HG03378 (cell line): ENCODE data around the gene TMEM179.

Experiments used
- ATAC-seq: cut with Tn5 transposase; IDR thresholded peaks from one replicate; pipeline ENCODE4 v1.9.1; 2021; ENCODE audit warnings: mild to moderate bottlenecking, moderate library complexity; ENCODE audit not compliant: unreplicated experiment

TMEM179 gene

DNA sequence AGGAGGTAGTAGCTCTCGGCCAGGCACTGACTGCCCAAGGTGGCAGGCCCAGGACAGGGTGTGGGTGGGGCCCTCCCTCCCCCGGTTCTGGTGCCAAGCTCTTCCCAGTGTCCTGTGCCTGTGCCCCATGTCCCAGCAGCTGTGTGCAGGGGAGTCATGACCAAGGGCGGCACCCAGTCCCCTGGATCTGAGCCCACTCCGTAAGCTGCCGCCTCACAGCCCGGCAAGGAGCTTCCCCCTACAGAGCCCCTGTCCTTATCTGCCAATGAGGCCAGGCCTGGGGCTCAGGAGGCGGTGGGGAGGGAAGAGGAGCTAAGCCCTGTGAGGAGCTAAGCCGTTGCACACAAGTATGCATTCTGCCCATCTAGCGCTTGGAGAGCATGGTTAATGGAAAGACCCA, 30.6 kb downstream of the TMEM179 start:
- ATAC-seq: no peak

DNA sequence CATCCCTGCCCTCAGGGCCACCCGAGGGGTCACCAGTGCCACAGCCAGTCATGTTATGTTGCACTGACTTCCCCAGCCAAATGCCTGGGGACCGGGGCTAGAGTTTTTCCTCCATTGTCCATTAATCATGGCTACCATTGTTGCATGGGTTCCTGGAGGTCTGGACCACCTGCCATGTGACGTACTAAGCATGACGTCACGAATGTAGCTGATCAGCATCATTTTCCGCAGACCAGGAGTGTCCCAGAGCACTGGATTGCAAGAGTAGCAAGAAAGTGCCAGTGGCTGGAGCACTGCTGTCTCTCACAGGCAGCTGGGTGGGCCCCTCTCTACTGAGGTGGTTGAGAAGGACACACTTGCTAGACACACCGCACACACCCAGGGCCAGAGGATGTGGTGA, 31.9 kb downstream of the TMEM179 start:
- no peak for ATAC-seq

DNA sequence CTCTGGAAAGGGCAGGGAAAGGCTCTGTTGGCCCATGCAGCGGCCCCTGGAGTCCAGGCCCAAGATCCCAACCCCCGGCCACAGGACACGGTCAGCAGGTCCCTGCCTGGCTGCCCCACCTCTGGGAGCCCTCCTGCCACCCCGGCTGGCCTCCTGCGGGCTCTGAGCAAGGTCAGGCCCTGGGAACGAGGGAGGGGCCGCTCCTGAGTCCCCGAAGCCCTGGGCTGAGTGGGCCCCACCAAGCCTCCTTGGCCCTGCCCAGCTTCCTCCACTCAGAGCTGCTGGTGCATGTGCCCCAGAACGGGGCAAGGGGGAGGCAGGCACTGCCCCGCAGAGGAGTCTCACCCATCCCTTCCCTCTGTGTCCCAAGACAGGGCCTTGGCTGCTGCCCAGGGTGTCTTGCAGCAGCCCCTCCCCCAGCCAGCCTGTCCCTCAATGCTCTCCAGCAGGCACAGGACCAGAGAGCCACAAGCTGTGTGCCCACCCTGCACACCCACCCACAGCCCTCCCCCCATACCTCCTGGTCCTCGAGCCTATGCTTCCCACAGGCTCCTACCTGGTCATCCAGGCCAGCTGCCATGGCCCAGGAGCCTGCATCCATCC, 32.4 kb downstream of the TMEM179 start:
- no peak for ATAC-seq

DNA sequence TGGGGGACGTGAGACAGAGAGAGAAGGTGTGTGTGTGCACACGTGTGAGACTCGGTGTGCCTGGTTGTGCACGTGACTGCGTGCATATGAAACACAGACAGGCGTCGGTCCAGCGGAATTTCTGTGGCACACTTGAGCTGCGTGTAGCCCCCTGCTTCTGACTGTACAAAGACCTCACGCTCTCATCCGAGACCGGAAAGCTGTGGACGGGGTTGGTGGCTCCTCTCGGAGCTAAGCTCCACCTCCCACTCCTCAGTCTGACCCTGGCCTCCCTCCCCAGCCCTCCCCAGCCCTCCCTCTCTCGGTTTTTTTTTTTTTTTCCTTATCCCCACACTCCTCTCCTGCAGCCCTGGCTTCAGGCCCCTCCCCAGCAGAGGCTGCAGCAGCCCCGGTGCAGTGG, 33.3 kb downstream of the TMEM179 start:
- no peak for ATAC-seq

DNA sequence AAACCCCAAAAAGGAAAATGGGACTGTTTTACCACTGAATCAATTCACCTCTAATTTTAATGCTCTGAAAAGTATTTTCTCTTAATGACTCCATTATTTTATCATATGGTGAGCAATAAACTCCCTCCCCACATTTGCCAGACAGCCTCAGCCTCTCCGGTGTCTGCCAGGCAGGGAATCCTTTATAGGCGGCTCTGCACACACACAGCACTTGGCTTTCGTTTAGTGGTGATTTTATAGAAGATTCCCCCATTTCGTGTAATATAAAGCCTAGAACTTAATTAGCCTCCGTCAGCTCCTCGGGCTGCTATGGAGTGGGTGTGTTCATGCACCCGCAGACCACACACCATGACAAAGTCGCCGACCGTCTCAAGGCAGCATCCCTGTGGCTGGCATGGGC, 35.1 kb downstream of the TMEM179 start:
- ATAC-seq: no peak

DNA sequence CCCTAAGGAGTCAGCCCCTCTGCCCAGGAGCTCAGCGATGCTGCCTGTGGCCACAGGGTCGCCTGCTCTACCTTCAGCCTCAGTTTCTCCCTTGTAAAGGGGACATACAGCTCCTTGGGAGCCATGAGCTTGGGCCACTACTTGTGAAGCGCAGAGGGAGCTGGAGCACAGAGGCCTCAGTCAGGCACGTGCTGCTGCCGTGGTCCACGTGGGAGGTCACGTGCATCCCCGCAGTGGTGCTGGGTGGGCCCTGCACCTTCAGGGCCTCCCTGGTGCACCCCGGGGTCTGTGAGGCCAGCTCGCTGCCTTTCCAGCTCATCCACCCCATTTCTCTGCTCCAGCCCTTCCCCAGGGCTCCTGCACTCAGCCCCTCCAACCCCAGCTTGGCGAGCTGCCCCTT, 36.0 kb downstream of the TMEM179 start:
- ATAC-seq: no peak

DNA sequence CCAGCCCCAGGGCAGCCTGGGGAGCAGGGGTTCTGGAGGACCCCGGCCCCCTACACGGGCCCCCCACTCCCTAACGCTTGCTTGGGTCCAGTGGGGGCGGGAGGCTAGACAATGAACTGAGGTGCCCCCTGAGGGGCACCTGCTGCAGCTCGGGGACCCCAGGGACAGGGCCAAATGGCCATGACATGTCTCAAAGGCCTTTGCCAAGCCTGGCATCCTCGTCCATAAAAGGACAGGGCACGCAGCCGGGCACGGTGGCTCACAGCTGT, 36.7 kb downstream of the TMEM179 start:
- ATAC-seq: no peak

DNA sequence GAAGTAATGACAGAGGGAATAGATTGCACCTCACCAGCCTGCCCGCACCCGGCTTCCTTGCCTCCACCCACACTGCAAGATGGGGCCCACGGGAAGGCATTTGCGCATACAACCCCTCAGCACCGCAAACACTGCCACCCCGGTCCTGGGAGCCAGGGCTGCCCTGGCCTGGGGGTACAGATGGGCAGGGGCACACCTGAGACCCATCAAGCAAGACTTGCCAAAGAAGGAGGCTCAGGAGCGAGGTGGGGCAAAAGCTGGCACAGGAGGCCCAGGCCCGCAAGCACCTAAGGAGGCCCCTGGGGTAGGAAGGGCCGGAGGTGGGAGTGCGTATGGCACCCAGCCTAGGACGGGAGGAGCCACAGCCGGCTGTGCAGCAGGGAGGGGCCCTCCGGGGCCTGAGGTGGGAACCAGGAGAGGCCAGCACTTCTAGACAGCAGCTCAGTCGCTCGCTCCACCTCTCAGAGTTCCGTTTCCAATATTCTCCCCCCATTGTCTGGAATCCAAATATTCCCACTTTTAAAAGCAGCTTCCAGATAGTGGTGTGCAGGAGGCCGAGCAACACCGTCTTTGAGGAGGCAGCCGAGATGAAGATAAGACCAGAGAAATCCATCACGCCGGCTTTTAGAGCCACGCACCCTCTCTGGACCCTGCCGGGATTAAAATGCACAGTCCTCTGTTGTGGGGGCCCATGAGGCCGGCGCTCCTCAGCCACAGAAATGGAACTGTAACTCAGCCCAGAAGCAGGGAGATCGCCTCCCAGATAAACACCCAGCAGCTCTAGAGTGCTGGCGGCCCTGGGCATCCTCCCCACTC, 37.2 kb downstream of the TMEM179 start:
- no peak for ATAC-seq

DNA sequence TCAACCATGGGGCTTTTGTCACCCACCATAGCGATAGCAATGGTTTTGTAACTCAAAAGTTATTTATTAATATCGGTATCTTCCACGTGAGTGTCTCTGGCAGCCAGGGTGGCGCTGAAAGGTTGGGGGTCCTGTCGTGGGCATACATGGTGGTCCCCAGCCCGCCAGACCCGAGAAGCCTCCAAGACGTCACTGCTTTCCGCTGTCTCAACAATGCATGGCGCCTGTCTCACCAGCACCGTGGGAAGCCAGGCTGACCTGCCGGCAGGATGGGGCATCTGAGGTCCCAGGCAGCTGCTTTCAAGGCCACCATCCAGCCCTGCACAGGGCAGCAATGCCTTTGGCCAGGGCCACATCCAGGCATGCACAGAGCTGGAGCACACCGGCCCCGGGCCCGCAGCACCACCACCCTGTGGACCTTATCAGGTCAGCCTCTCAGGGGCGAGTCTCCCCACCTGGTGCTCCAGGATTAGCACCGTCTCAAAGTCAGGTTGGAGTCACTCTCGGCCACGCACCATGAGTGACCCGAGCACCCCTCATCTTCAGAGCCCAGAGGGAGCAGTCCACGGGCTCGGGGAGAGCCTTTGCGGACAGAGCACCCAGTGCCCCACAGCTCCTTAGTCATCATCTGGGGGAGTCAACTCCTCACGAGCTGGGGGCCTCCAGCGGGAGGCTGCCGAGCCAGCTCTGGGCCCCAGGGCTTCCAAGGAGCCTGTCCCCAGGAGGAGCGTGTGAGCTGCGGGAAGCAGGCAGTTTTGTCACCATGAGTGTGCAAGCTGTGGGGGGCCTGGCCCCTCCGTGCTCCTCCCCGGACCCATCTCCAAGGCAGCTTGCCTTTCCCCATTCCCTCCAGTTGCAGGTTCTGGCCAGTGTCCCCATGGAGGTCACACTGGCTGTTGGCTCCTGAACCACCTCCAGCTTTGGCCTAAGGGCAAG, 39.6 kb downstream of the TMEM179 start:
- ATAC-seq: no peak

DNA sequence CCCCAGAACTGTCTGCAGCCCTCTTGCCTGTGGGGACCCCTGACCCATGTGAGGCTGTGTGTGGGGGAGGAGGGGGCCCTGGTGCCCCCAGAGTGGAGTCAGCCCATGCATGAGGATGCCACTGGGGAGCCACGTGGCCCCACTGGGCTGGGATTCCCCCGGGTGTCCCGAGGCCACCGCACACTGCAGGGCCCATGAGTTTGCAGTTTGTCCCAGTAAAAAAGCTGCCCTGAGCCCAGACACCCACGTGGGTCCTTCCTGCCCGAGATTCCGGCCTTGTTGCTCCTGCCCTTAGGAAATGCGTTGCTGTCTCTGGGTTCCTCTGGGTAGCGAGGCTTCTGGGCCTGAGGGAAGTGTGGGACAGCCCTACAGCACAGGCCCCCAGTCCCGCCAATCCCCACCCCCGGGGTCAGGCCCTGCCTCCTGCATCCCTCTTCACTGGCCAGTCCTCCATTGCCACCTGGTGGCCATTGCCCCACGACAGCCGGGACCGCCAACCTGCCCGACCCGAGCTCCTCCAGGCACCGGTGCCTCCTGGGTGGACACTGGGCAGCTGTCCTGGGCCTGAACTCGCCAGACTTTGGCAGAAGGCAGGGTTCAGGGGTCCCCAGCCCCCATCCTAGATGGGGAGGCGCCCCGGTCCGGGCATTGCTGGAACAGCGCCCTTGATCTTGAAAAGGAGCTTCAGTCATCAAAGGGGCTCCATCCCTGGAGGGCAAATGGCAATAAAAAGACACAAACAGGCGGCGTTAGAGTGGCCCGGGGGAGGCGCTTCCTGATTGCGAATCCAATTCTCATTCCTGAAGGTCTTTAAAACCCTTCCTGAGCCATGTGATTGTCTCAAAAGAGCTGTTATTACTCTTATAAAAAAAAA, 40.6 kb downstream of the TMEM179 start:
- ATAC-seq: no peak

DNA sequence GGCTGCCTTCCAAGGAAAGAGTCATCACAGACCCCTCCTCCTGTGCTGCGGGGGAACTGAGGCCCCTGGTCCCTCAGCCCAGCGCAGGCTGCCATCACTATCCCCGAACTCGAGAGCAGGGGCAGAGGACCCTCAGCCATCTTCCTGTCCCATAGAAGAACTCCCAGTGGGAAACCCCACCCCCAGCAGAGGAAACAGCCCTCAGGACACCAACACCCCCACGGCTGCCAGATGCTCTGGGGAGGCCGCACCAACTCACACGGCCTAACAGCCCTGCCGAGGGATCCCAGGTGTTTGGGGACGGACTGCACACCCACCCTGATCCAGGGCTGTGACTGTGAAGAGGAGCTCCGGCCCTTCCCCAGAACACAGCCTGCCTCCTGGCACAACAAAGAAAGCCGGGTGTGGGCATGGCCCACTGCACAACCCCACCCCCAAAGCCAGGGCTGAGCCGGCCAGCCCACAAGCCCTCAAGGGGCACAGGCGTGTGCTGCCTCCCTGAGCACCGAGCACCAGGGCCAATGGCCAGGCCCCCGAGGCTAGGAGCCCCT, 41.3 kb downstream of the TMEM179 start:
- ATAC-seq: no peak

DNA sequence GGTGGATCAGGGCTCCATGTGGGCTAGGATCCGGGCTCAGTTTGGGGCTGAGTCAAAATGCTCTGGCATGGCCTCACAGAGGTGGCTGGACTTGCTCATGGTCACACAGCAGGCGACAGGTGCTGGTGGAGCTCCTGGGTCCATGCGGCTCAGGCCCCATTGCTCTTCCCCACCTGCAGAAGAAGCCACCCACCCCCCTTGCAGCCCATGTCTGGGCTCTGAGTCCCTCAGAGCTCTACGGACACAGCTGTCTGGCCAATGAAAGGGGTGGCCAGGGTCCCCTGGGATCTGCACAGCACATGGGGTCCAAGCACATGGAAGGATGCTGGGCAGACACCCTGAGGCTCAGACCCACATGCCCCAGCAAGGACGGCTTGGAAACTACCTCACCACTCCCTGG, 42.0 kb downstream of the TMEM179 start:
- no peak for ATAC-seq

DNA sequence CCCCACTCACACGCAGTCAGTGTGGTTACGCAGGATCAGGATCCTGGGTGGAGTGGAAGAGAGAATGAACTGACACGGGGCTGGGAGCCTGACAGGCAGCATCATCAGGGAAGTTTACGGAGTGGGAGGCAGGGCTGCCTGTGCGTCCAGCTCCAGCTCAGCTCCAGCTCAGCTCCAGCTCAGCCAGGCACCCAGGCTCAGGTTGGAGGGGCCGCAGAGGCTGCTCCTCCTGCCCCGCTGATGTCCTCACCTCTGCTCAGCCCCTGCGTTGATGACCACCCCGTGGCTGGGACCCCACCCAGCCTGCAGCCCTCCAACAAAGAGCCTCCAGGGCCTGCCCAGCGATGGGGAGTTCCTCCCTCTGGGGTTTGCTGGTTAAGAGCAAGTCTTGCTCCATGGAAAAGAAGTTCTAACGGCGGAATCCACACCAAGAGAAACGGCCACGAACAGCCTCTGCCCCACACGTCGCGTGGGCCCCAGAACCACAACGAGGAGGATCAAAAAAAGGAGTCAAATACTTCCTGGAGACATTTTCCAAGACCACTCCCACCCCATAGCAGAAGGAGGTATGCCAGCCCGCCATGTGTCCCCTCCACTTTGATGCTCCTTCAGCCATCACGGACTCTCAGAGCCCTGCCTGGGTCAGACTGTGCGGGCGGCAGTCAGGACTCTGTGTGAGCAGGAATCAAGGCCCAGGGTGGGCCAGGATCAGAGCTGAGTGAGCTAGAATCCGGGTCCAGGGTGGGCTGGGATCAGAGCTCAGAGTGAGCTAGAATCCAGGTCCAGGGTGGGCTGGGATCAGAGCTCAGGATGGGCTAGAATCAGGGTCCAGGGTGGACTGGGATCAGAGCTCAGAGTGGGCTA, 42.7 kb downstream of the TMEM179 start:
- ATAC-seq: no peak

DNA sequence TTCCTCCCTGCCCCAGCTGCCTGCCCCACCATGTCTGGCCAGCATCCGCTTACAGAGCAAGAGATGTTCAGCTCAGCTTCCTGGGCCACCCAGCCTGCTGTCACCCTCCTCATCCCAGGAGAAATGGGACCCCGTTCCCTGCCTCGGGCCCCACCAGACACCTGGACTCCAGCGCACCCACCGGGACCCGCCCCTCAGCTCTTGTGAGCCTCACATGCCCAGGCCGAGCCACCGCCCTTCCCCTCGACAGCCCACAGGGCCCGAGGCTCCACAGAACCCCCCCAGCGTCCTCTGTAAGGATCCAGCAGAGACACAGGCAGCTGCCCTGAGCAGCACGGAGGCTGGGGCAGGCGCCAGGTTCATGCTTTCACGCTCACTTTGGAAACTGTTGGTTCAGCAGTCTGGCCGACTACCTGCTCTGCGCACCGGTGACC, 43.4 kb downstream of the TMEM179 start:
- ATAC-seq: no peak

DNA sequence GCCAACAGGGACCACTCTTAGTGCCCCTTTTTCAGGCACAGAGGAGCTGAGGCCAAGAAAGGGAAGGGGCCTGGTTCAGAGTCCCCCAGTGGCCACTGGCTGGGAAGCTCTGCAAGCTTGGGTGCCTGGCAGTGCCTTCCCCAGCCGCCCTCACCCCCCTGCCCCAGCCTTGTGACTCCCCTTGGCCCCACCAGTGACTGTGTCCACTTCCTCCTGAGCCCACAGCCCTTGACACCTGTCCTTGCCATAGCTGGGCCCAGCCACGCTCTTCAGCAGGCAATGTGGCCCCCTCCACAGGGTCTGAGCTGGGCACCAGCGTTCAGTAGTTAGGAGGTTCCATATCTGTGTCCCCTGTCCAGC, 44.0 kb downstream of the TMEM179 start:
- ATAC-seq: no peak

DNA sequence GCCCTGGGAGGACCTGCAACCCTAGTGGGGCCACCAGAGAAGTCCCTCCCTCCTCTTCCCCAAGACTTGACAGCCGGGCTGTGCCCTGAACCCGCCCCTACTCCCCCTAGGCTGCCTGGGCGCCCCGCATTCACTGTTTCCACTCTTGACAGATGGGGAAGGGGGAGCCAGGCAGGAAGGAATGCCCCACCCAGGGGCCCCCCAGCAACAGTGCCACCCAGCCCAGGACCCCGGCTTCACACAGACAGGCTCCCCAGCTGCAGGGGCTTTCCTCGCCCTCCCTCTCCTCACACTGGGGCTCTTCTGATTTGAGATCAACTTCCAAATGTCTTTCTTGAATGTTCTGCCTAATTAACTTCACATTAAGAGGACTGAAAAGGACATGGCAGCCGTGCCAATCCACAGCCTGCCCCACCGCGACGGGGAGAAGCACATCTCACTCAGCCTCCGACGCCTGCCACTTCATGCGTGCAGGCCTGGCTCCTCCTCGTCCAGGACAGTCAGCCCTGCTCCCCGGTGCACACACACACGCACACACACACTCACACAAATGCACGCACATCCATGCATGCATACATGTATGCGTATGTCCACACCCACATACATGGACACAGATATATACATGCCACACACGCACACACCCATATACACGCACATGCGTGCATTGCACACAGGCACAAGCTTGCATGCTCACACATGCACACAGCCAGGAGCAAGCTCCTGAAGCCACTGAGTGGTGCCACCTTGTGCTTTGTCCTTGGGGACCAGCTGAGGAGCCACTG, 44.6 kb downstream of the TMEM179 start:
- no peak for ATAC-seq

DNA sequence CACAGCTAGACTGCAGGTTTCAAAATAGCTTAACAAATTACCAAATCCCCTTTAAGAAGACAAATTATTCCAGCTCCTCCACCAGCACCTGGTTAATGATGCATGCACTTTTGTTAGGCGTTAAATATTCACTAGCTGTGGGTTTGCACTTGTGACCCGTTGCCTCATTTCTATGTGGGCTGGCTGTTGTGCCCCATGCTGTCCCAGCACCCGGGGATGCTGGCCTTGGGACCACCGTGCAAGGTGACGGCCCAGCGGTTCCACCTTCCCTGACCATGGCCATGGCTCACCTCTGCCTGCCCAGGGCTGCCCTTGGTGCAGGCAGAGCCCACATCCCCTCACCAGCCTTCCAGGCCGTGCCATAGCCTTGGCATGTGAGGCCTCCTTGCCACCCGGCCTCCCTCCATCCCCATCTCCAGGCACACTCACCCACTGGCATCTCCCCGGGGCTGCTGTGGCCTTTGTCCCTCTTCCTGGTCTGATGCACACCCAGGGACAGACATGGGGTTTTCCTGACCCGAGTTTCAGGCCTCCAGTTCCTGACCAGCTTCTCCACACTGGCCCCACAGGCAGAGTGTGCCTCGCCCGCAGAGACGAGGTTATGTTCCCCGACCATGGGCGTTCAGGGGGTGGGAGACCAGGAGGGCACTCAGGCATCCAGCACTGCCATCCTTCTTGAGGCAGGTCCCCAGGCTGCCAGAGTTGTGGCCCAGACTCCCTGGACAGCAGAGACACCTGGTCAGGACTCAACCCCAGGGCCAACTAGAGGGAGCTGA, 45.4 kb downstream of the TMEM179 start:
- ATAC-seq: no peak
